GM18907 (cell line): ENCODE data around the gene ADAM33.

Experiments
- ATAC-seq: cut with Tn5 transposase; IDR thresholded peaks from one replicate; pipeline ENCODE4 v1.9.1; 2021; ENCODE audit warnings: mild to moderate bottlenecking, moderate library complexity; ENCODE audit not compliant: unreplicated experiment

ADAM33 gene

GRCh38 chr20:3707508-3707899, 25.7 kb upstream of the ADAM33 start:
- no peak for ATAC-seq

GRCh38 chr20:3706774-3707507, 25.1 kb upstream of the ADAM33 start:
- ATAC-seq, result no peak

GRCh38 chr20:3705970-3706739, 24.3 kb upstream of the ADAM33 start:
- ATAC-seq, result no peak

DNA sequence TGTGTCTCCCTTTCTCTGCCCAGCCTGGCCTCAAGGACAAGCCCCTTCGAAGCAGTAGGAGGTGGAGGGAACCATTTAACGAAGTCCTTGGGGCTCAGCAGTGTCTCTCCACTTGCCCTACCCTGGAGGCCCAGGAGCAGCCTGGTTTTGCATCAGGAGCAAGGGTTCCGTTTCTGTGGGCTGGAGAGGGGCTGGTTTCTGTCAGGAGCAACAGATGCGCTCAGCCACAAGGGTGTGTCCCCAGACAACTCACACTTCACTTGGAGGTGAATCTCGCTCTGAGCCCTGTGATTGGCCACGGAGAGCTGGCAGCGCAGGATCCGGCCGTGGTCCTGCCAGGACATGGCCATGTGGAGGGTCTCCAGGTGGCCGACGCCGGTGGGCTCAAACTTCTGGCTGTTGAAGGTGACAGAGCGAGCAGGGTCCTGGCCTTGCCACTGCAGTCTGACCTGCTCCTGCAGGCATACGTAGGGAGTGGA, 23.7 kb upstream of the ADAM33 start:
- no peak for ATAC-seq

- ATAC-seq, result no peak
These were observed 22.3 kb upstream of the ADAM33 start for GRCh38 chr20:3704087-3704486.

- no peak for ATAC-seq
These were observed 21.0 kb upstream of the ADAM33 start for GRCh38 chr20:3702611-3703391.

GRCh38 chr20:3701061-3701998, 19.5 kb upstream of the ADAM33 start:
- no peak for ATAC-seq

- ATAC-seq, result no peak
These were observed 17.2 kb upstream of the ADAM33 start for GRCh38 chr20:3699037-3699436.

DNA sequence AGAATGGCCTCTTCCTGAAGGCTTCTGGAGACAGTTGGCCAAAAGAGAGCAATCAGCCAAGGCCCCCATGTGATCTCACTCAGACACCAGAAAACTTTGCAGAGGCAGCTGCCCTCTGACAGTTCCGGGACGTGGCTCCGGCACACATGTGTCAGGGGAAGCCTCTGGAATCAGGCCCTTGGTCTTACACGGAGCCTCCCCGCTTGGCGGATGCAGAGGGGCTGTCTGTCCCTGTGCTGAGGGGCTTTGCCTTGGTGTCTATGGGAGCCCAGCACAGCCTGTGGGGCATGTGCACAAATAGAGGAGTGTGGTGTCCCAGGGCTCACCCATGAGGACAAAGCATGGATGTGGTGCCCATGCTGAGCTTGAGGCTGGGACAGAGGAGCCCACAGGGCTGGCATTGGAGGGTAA, 16.8 kb upstream of the ADAM33 start:
- ATAC-seq, result no peak

- ATAC-seq, result no peak
These were observed 15.9 kb upstream of the ADAM33 start for GRCh38 chr20:3697588-3698305.

DNA sequence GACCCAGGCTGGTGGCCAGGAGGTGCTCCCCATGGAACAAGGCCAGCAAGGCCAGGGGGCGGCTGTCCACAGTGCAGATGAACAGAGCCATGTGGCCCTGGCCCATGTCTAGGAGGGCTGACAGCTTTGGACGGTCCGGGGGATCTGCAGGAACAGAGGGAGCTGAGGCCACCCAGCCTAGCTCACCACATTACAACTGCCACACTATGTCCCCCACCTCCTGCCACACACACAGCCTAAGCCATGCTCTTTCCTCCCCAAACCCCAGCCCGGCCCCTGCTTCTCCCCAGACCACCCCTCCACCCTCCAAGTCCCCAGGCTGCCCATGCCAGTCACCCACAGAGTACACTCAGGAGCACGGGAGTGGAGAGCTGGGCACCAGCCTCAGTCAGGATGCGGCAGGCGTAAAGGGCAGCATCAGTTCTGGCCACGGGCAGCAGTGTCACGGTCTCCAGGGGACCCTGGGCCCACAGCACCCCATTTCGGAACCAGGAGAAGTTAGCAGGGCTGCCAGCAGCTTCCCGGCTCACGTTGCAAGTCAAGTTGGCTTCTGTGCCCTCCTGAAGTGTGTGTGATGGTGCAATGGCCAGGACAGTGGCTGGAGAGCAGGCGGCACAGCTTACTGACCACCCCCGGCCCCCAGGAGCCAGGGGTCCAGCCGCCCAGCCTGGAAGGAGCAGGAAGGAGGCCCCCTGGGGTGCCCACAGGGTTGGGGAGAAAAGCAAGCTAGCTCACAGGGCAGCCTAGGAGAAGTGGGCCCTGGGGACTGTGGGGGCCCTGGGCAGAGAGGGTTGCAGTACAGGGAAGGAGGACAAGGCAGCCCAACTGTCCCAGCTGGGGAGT, 15.2 kb upstream of the ADAM33 start:
- no peak for ATAC-seq

- no peak for ATAC-seq
These were observed 14.4 kb upstream of the ADAM33 start for GRCh38 chr20:3696200-3696599.

GRCh38 chr20:3694864-3695263, 13.1 kb upstream of the ADAM33 start:
- ATAC-seq, result no peak

- no peak for ATAC-seq
These were observed 11.6 kb upstream of the ADAM33 start for GRCh38 chr20:3693376-3693775.

GRCh38 chr20:3692706-3693294, 11.0 kb upstream of the ADAM33 start:
- ATAC-seq, result no peak

GRCh38 chr20:3691897-3692296, 10.1 kb upstream of the ADAM33 start:
- ATAC-seq, result no peak

DNA sequence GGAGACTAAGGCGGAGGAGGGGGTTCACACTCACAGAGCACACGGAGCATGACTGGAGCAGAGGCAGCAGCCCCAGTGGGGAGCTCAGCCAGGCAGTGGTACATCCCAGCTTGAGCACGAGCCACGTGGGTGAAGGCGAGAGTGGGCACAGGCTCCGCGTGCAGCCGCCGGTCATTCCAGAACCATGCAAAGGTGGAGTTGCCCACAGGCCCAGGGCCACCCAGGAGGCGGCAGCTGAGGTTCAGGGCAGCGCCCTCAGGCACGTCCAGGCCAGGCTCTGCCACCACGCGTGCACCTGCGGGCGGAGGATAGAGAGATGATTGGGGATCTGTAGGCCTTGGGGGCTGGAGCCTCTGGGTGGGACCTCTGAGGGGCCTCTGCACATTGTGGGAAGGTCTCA, 9.5 kb upstream of the ADAM33 start:
- ATAC-seq, result no peak

DNA sequence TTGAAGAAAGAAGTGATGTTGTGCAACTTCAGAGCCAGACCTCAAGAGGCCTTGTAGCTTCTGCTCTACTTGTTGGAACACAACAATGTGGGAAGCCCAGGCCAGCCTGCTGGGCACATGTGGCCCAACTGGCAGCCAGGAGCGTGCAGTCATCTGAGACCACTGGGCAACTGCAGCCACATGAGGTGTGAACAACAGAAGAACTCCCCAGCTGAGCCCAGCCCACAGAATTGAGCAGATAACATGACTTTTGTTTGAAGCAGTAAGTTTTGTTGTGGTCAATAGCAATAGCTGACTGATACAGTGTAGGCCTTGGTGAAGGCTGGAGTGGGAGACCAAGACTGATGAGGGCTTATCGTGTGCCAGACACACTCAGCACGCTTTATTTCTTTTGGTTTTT, 8.6 kb upstream of the ADAM33 start:
- no peak for ATAC-seq

DNA sequence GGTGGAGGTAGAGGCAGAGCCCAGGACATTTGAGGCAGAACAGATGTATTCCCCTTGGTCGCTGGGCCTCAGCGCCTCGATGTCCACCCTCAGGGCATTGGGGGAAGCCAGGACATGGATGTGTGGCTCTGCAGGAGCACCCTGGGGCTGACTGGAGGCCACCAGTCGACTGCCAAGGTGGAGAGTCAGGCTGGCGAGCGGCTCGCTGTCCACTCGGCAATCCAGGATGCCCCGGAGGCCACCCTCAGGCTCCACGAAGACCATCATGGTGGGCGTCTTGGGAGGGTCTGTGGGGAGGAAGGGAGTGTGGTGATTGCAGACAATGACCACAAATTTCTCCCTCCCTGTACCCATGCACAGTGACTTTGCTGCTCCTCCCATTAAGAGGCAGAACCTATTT, 8.2 kb upstream of the ADAM33 start:
- ATAC-seq, result no peak
